ENCODE data around the gene EEF1AKMT4.
"Not testable (repeated sequence)": the region's sequence is repeated elsewhere in the genome, so short reads cannot be mapped to it uniquely, and the experiment has no call there.

The EEF1AKMT4 gene

DNA sequence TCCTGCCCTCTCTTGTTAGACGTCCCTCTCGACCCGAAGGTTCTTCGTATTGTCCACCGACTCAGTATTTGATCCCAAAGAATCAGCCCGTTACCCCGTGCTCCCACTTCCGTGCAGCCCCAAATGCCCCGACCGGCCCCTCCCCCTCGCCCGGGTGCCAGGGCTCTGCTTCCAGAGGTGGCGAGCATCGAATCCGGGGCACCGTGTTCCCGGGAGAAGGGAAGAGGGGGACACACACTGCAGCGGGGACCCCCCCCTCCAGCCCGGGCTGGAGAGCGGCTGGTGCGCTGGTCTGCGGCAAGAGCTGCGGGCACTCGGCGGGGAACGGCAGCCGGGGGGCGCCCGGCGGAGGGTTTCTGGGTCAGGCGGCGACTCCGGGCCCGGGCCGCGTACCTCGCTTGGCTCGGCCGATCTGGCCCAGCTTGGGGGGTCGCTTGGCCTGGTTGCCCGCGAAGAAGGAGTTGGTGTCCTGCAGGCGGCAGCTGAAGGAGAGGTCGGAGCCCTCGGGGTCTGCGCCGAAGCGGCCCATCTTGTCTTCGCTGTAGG is 11.3 kb downstream of the EEF1AKMT4 start:
- no peak for DNase-seq (ENCODE audit: low read depth)

GRCh38 chr3:184261270-184261853 is 11.9 kb downstream of the EEF1AKMT4 start, which contains the start of gene CAMK2N2:
Gene CAMK2N2 (minus strand): TSS chr3:184261553. CDS start chr3:184261285, 268 bp downstream.
- DNase-seq (ENCODE audit: low read depth), result no peak

DNA sequence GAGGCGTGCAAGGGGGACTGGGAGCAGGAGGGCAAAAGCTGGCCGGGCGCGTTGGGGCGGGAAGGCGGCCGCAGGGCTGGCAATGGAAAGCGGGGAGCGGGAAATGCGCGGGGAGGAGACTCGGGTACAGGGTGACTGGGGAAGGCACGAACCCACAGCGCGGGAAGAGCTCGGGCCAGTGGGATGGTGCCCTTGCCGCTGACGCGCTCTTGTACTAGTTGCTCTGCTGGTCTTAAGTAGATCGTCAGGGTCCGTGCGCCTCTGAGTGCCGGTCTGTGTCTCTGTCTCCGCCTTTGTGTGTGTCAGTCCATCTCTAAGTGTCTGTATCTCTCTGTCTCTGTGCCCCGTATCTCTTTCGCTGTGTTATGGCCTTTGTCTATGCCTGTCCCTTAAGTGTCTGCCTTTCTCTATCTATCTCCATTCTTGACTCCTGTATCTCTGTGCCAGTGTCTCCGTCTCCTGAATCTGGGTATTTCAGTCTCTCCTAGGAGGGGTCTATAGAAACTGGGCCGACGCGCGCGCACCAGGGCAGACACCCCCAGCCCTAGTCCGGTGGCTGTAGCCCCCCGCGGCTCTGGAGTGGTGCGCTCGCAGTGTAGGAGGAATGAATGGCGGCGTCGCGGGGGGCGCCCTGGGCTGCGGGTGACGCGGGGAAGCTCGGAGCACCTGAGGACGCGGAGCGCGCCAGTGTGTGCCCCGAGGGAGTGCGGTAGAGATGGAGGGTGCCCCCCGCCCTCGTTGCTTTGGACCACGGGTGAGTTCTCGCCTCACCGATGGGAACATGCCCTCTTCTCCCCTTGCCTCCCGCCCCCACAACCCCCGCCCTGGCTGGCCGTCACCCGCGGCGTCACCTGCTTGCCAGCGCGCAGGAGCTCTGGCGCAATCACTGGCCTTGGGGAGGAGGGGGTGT is 12.6 kb downstream of the EEF1AKMT4 start:
- DNase-seq (ENCODE audit: low read depth), result no peak

GRCh38 chr3:184262764-184263179 is 13.3 kb downstream of the EEF1AKMT4 start:
- no peak for DNase-seq (ENCODE audit: low read depth)

- DNase-seq (ENCODE audit: low read depth), result not testable (repeated sequence)
These were observed 17.8 kb downstream of the EEF1AKMT4 start for GRCh38 chr3:184267249-184267648.

DNA sequence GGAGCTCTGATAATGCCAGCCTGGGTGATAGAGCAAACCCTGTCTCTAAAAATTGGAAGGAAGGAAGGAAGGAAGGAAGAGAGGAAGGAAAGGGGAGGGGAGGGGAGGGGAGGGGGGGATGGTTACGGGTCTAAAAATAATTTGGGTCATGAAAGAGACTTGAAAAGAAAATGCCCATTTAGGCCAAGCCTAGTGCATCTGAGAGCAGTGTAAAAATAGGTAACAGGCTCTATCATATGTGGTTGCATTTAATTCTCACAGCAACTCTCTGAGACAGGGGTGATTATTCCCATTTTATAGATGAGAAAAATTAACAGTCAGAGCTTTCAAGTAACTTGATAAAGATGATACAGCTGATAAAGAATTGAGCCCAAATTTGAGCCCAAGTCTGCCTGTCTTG is 22.8 kb downstream of the EEF1AKMT4 start:
- DNase-seq (ENCODE audit: low read depth), result no peak

DNA sequence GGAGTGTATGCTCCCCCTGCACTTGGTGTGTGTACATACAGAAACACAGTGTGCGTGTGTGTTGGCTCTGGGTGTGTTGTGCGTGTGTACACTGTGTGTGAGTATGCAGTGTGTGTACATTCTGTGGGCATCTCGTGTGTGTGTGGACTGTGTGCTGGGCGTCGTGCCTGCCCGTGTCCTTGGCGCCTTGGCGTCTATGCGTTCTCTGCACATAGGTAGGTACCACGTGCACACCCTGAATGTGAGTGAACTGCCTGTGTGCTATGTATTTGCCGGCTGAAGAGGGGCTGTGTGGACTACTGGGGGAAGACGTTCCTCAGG is 25.9 kb downstream of the EEF1AKMT4 start:
- DNase-seq (ENCODE audit: low read depth), result no peak

DNA sequence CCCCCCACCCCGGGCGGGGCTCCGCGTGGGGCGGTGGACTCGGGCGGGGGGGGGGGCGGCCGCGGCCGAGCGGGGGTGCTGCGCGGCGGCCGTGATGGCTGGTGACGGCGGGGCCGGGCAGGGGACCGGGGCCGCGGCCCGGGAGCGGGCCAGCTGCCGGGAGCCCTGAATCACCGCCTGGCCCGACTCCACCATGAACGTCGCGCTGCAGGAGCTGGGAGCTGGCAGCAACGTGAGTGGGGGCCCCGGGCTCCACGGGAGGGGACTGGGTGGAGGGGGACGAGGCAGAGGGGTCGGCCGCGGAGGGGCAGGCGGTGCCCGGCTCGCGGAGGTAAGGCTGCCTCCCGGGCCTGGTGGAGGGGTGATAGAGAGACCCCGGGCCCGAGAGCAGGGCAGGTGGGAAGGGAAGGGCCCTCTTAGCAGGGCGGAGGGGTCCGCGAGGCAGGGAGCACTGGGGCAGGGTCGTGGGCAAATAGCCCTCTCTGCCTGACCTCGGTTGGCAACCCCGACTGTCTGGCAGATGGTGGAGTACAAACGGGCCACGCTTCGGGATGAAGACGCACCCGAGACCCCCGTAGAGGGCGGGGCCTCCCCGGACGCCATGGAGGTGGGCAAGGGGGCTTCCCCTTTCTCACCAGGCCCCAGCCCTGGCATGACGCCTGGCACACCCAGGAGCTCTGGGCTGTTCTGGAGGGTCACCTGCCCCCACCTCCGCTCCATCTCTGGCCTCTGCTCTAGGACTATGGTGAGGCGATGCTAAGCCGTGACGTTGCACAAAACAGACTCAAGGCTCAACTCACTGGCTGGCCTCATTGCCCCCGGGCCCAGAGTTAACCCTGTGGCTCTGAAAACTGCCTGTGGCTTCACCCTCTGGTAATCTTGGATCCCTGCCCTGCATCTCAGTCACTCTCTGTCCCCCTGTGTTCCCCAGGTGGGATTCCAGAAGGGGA is 26.8 kb downstream of the EEF1AKMT4 start, which contains the start of gene ECE2:
Gene ECE2, plus strand, starts transcription at position 62 of the 950 bp plus-strand sequence. Its CDS starts 132 bp downstream, at position 194.
- DNase-seq (ENCODE audit: low read depth), result no peak

GRCh38 chr3:184277366-184277765 is 27.9 kb downstream of the EEF1AKMT4 start:
- no peak for DNase-seq (ENCODE audit: low read depth)

DNA sequence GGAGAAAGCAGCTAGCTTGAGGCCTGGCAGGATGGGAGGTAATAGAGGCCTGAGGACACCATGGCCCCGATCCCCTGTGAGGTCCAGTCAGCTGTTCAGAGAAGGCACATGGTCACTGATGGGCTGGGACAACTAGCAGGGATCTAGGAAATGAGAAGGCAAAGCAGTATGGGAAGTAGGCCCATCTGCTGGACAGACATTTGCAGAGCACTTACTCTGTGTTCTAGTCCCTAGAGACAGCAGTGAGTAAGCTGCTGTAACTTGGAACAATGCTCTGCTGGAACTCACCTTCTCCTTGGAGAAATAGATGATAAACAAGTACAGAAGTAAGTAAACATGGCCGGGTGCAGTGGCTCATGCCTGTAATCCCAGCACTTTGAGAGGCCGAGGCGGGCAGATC is 33.5 kb downstream of the EEF1AKMT4 start:
- no peak for DNase-seq (ENCODE audit: low read depth)

GRCh38 chr3:184283681-184284080 is 34.2 kb downstream of the EEF1AKMT4 start:
- no peak for DNase-seq (ENCODE audit: low read depth)

GRCh38 chr3:184284696-184285095 is 35.2 kb downstream of the EEF1AKMT4 start:
- no peak for DNase-seq (ENCODE audit: low read depth)

DNA sequence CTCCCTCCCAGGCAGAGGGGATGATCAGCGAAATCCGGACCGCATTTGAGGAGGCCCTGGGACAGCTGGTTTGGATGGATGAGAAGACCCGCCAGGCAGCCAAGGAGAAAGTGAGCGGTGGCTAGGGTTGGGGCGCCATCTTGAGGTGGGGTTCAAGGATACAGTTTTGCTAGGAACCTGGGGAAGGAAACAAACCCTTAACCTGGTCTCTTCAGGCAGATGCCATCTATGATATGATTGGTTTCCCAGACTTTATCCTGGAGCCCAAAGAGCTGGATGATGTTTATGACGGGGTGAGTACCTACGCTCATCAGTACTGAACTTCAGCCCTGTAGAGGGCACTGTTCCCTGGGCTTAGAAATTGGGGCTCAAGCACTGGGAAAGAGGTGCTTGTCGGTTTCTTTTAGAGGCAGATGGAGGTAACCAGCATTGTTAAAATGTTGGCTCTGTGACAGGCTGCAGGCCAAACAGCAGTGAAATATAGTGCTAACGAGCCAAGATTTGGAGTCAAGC is 40.0 kb downstream of the EEF1AKMT4 start:
- DNase-seq (ENCODE audit: low read depth), result no peak

GRCh38 chr3:184290331-184290730 is 40.9 kb downstream of the EEF1AKMT4 start:
- no peak for DNase-seq (ENCODE audit: low read depth)

- DNase-seq (ENCODE audit: low read depth), result no peak
These were observed 41.7 kb downstream of the EEF1AKMT4 start for GRCh38 chr3:184291044-184291737.

- DNase-seq (ENCODE audit: low read depth), result no peak
These were observed 42.4 kb downstream of the EEF1AKMT4 start for GRCh38 chr3:184291738-184292445.

DNA sequence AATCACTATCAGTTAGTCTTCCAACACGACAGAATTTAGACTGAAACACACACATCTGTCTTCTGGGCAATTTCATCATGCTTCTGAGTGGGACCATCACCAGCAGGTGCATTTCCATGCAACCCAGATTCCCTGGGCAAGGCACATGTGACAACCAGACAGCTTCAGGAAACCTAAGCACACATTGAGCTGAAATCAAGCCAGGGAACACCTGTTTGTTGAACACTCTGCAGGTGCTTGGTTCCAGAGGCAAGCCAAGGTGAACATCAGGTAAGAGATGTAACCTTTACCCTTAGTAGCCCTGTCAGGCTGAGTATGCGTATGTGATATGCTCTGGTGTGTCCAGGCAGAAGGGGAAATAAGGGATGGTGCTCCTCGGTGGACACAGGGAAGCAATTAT is 46.3 kb downstream of the EEF1AKMT4 start:
- no peak for DNase-seq (ENCODE audit: low read depth)

DNA sequence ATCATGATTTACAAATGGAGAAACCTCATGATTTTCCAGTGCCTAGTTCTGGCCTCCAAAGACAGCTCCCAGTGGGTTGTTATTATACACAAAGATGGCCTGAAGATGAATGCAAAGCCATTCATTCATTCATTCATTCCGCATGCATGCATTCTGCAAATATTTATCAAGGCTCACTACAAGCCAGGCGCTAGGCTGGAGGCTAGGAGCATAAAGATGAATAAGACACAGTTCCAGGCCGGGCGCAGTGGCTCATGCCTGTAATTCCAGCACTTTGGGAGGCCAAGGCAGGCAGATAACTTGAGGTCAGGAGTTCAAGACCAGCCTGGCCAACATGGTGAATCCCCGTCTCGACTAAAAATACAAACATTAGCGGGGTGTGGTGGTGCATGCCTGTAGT is 47.1 kb downstream of the EEF1AKMT4 start:
- DNase-seq (ENCODE audit: low read depth), result no peak

DNA sequence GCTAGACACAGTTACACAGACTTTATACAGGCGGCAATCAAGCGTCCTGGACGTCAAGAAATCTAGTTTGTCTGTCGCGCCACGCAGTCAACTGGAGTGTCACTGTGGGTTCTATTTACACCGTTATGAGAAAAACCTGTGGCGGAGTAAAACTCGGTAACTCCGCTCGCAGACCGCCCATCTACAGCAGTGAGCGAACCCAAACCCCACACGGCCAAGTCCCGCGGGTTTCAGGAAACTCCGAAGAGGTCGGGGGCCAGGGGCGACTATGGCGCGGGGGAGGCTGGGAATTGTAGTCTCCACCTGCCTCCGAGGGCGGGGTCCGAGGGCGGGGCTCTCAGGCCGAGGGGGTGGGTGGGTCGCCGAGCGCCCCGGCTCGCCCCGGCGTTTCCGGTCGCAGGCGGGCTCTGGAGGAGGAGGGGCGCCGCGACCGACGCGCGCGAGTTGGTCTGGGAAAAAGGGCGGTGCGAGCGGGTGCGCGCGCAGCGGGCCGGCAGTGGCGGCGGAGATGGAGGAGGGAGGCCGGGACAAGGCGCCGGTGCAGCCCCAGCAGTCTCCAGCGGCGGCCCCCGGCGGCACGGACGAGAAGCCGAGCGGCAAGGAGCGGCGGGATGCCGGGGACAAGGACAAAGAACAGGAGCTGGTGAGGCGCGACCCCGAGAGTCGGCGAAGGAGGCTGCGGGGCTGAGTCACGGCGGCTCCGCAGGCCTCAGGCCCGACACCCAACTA is 49.5 kb downstream of the EEF1AKMT4 start, which contains the start of gene PSMD2:
Gene PSMD2, plus strand, starts transcription at position 483 of the 729 bp plus-strand sequence. Its CDS starts 26 bp downstream, at position 509.
- peak; percentile 73 for DNase-seq (ENCODE audit: low read depth)

All from GM04503 (cell line).